HCT116 (cell line): ENCODE data around the gene PCSK9.

ENCODE experiments used
- CTCF ChIP-seq, 3 experiments: fragments of 200-600 bp in 1 of 3; sonication (generic) in 1 of 3; IDR thresholded peaks in 2 of 3; conservative IDR thresholded peaks in 1 of 3; 2 replicates each; pipeline ENCODE4 v1.5.1; 2012 to 2017; ENCODE audit warnings: low read depth in 2 of 3, low read length in 2 of 3, antibody characterized with exemption in 1 of 3, borderline replicate concordance in 1 of 3, control low read depth in 1 of 3, mild to moderate bottlenecking in 1 of 3, mixed read lengths in 1 of 3, mixed run types in 1 of 3, moderate library complexity in 1 of 3; ENCODE audit not compliant: insufficient read depth in 1 of 3
- POLR2AphosphoS5 ChIP-seq: IDR thresholded peaks from 2 replicates; pipeline ENCODE4 v1.6.1; 2011; ENCODE audit warnings: mild to moderate bottlenecking, low read depth, low read length, moderate library complexity
- ZNF274 ChIP-seq: fragments of 200-500 bp; sonication (Bioruptor generic); IDR thresholded peaks from 2 replicates; pipeline ENCODE4 v1.6.1; 2014; ENCODE audit warnings: mild to moderate bottlenecking, low read depth, low read length, inconsistent platforms

GRCh38 chr1:55079651-55080050 lies 40.3 kb downstream of the PCSK9 start:
- TF ChIP-seq CTCF (IDR thresholded peaks at IDR 0.05 in 2 of 3, conservative IDR thresholded peaks at IDR 0.05 in 1 of 3; ENCODE audit: borderline replicate concordance in 1 of 3, insufficient read depth in 1 of 3, low read depth in 2 of 3, low read length in 2 of 3) (no peak), POLR2AphosphoS5 (no peak), ZNF274 (no peak)
